HEK293T (cell line): ENCODE results near the gene ADAMTS18.

ENCODE experiments used
- ARNT ChIP-seq: fragments of 450-650 bp; IDR thresholded peaks from 2 replicates; pipeline ENCODE4 v1.6.1; 2017; ENCODE audit warnings: mild to moderate bottlenecking
- ELF4 ChIP-seq: fragments of 450-650 bp; IDR thresholded peaks from 2 replicates; pipeline ENCODE4 v1.6.1; 2017; ENCODE audit warnings: antibody characterized with exemption
- FOXK2 ChIP-seq: fragments of 450-650 bp; IDR thresholded peaks from 2 replicates; pipeline ENCODE4 v1.6.1; 2016; ENCODE audit warnings: mild to moderate bottlenecking
- NFRKB ChIP-seq: fragments of 450-650 bp; IDR thresholded peaks from 2 replicates; pipeline ENCODE4 v1.6.1; 2016; ENCODE audit warnings: mild to moderate bottlenecking, moderate library complexity
- SP1 ChIP-seq: fragments of 450-650 bp; IDR thresholded peaks from 2 replicates; pipeline ENCODE4 v1.6.1; 2017
- SUZ12 ChIP-seq: fragments of 450-650 bp; IDR thresholded peaks from 2 replicates; pipeline ENCODE4 v1.6.1; 2016; ENCODE audit warnings: mild to moderate bottlenecking
- TARDBP ChIP-seq: fragments of 450-650 bp; IDR thresholded peaks from 2 replicates; pipeline ENCODE4 v1.6.1; 2016
- TF ChIP-seq, protein P1 (sequence below): fragments of 450-650 bp; IDR thresholded peaks from 2 replicates; pipeline ENCODE4 v1.6.1; 2016

- no peak for TF ChIP-seq SUZ12
- TF ChIP-seq ELF4, result no peak
- no peak for TF ChIP-seq SP1
- no peak for TF ChIP-seq NFRKB
- TF ChIP-seq TARDBP, result no peak
- TF ChIP-seq FOXK2, result no peak
- TF ChIP-seq, protein P1, sequence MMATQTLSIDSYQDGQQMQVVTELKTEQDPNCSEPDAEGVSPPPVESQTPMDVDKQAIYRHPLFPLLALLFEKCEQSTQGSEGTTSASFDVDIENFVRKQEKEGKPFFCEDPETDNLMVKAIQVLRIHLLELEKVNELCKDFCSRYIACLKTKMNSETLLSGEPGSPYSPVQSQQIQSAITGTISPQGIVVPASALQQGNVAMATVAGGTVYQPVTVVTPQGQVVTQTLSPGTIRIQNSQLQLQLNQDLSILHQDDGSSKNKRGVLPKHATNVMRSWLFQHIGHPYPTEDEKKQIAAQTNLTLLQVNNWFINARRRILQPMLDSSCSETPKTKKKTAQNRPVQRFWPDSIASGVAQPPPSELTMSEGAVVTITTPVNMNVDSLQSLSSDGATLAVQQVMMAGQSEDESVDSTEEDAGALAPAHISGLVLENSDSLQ, result no peak
- TF ChIP-seq ARNT, result no peak
These were observed 47.7 kb downstream of the ADAMTS18 start for GRCh38 chr16:77386831-77387814.
